SIG-M5 treated with dmso at 0.1 percent for 504 hours (cell line): ENCODE results near the gene XPO4.
"Not testable (repeated sequence)": the region's sequence is repeated elsewhere in the genome, so short reads cannot be mapped to it uniquely, and the experiment has no call there.

ENCODE experiments used
- DNase-seq: peaks from one replicate; lab custom pipeline; 2025; ENCODE audit not compliant: unreplicated experiment; lab: John Stamatoyannopoulos, UW

The XPO4 gene

DNA sequence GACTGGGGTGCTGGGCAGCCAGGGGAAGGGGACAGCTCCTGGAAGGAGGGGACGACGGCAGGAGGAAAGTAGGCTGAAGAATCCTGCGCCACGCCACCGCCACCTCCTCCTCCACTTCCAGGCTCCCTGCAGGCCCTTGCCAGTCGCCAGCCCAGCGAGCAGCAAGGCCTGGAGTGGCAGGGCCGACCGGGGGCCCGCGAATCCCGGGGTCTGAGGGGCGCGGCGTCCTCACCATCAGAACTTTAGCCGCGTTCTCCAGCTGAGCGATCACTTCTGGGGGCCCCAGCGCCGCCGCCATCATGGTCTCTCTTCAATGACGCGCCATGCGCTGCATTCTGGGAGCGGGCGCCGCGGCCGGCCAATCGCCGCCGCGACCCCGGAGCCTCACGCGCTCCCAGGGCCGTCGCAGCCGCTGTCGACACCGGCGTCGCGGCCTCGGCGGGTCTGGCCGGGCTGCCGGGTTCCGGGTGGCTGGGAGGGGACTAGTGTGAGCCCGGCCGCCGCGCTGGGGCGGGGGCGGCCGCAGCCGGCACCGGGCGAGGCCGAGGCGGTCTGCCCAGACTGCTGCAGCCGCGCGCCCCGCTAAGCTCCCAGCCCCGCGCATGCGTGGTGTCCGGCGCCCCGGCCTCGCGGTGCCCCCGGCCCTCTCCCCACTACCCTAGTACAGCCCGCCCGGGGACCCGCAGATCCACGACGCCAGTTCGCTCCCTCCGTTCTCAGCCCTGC is at the start of gene XPO4:
Gene XPO4 (minus strand): TSS at position 309 of the 726 bp plus-strand sequence. CDS start 8 bp downstream, at position 301.
- peak; percentile 79 for DNase-seq

DNA sequence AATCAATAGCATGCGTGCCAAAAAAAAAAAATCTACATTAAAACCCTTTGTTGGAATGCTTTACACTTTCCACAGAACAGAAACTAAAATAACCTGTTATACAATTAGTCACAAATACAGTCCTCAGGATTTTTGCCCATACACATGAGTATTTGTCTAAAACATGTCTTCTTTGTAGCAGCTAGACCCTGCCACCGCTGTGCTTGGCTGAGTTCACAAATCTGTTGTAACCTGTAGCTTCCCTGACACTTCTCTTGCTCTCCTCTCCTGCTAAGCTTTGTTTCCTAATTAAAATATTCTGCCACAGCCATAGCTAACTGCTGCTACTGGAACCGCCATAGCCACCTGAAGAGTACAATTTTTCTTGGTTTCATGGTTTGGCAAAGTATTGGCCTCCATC is 45.5 kb upstream of the XPO4 start:
- not testable (repeated sequence) for DNase-seq

DNA sequence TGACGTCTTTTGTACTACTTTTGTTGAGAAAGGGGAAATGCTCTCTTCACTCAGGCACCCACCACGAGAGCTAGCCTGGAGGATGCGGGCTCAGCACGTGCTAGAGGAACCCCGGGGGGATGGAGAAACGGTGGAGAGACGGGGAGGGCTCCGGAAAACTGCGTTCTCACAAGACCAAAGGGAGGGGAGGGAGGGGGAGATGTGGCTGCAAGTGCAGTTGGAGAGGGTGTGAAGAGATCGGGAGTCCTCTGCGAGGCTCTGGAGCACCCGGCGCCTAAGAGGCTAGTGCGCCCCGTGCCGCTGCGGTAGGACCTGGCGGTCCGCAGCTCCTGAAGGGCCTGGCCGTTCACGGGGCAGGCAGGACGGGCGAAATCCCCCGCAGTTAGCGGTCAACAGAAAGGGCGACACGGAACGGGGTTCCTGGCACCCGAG is 43.4 kb upstream of the XPO4 start:
- DNase-seq, result no peak

DNA sequence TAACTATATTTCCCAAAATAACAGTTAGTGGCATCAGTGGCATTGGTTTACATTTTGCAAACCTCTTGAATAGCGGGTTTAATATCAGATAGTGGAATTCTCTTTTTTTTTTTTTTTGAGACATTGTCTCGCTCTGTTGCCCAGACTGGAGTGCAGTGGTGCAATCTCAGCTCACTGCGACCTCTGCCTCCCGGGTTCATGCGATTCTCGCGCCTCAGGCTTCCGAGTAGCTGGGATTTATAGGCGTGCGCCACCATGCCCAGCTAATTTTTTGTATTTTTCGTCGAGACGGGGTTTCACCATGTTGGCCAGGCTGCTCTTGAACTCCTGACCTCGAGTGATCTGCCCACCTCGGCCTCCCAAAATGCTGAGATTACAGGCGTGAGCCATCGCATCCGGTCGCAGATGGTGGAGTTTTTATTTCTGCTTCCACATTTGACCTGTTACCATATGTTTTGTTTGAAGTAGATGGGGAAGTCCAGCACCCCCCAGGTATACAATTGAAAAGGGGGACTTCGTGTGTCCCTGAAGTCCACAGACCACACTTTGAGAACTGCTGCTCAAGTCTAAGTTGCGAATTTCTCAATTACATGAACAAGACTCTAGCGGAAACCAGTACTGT is 40.5 kb upstream of the XPO4 start:
- no peak for DNase-seq

DNA sequence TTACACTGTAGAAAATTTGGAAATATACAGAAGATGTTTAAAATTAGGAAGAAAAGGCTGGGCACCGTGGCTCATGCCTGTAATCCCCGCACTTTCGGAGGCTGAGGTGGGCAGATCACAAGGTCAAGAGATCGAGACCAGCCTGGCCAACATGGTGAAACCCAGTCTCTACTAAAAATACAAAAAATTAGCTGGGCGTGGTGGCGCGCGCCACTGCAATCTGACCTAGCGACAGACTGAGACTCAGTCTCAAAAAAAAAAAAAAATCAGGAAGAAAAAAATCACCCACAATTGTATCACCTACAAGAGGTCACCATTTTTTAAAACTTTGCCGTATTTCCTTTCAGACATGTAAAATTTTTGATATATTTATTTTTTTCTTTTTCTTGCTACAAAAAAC is 38.0 kb upstream of the XPO4 start:
- not testable (repeated sequence) for DNase-seq

DNA sequence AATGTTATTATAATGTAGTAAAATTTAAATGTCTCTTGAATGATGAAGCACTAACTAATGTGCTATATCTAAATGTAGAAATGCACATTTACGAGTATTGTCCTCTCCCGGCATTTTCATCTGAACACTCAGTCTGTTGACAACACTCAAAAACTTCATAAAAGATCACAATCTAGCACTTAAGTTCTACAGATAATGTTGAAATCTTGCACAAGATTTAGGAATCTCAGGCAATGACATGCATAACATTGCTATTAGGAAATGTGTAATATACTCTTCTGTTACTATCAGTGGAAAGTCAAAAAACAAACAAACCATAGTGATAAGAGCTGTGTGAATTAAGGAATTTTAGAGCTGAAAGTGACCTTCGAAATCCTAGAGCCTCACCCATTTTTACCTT is 37.5 kb upstream of the XPO4 start:
- DNase-seq, result no peak

DNA sequence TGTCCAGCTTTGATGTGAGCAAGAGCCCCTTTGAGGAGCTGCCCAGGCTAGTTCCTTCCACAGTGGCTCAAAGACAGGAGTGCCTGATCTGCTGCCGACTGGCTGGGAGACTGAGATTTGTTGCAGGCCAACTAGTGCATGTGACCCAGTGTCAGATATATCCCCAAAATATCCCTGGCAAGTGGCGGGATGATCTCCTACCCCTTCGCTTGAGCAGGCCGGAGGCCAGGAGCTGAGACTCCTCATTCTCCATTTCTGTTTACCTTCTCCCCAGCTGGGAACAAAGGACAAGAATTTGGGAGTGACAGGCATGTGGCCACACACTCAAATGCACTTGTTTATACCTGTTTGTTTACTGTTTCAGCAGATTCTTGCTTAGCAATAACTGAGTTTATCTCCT is 37.1 kb upstream of the XPO4 start:
- DNase-seq, result no peak

DNA sequence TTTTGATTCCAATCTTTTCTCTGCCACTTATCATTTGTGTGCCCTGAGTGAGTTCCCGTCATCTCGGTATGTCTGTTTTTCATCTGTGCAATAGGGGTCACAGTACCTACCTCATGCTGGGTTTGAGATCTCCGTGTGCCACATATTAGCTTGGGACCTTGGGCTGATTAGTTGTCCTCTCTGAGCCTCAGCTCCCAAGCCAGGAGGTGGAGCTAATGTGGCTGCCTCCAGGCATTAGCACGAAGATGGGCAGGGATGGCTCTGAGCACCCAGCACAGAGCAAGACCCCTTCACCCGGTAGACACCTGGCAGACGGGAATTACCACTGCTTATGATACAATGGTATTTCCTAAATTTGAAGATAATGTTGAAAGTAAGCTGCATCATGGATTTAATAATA is 35.8 kb upstream of the XPO4 start:
- DNase-seq, result no peak

DNA sequence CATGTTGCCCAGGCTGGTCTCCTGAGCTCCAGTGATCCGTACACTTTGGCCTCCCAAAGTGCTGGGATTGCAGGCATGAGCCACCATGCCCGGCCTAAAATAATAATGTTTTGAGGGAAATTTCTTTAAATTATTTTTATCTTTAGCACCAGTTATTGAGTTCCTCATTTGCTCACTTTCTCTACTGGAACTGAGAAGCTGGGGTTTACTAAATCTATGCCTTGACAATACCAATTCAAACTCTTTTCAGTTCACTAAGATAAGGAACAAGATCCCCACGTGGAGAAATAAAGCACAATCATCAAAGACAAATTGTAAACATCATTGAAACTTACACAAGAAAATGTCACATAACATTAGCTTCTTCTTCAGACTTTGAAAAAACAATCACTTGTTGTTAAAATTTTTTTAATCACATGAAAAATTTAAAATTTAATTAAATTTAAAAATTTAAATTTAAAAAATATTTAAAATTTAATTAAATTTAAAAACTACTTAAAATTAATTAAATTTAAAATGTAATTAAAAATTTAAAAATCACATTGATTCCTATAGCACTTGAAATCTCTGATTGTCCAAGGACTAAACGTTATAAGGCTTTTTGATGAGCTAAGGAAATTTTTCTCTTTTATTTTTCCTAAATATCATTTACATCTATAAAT is 25.2 kb upstream of the XPO4 start:
- DNase-seq, result peak; percentile 21

DNA sequence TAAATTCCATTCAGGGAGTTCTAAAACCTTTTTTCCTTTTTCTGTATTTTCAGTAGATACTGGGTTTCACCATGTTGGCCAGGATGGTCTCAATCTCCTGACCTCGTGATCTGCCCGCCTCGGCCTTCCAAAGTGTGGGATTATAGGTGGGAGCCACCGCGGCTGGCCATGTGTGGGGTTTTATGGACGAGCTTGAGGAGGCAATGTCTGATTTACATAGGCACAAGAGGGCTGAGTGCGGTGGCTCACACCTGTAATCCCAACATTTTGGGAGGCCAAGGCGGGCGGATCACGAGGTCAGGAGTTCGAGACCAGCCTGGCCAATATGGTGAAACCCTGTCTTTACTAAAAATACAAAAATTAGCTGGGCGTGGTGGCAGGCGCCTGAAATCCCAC is 22.8 kb upstream of the XPO4 start:
- not testable (repeated sequence) for DNase-seq

DNA sequence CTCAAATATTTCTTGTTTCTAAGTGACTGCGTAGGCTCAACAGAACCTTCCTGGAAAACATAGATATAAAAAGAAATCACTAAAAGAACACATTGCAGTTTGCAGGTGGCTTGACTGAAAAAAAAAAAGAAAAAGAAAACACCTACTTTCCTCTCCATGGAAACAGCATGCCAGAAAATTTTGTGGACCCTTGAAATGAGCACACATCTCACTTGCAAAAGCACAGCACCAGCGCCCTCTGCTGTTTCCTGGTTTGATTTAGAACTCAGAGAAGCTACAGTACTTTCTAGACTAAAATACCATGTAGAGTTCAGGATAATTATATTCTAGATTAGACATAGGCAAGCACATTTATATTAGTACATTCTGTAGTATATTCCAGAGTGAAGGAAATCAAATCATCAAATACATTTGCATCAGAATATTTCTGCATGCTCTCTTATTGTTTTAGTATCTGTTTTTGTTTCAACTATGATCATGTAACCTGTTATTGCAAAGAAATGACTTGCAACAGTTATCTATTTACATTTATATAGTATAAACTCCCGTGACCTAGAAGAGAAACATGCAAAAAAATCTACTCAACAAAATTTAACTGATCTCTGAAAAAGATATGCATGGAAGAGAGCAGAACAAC is 22.3 kb upstream of the XPO4 start:
- peak; percentile 72 for DNase-seq

DNA sequence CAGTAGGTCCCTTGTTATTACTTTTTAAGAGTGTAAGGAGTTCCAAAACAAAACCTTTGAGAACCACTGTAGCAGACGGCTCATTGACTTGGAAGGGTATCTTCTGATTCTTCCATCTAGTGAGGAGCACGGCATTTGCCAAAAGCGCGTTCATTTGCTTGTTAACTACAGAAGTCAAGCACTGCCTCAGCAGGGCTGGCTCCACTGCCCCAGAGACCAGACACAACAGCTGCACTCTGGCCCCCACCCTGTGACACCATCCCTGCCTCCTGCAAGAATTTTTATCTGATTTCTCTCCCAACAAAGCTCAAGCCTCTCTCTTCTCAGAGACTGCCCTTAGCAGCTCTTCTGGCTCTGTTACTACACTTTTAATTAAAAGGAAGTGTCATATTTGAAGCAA is 20.7 kb upstream of the XPO4 start:
- DNase-seq, result no peak

DNA sequence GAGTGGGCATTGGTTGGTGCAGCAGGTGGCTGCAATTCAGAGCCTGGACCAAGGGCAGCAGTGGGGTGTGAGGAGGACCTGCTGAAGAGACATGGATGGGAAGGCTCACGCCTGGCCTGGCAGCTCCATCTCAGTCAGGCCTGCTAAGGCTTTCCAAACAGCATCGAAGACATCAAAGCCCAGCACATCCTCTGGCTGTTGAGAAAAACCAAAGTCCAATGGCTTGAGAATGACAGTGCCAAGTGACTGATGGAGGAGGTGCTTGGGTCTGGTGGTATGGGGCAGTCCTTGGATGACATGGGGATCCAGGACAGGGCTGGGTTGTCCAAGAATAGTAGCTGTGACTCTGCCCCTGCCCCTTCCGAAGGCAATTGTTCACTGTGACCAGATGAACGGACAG is 19.0 kb upstream of the XPO4 start:
- DNase-seq, result no peak

DNA sequence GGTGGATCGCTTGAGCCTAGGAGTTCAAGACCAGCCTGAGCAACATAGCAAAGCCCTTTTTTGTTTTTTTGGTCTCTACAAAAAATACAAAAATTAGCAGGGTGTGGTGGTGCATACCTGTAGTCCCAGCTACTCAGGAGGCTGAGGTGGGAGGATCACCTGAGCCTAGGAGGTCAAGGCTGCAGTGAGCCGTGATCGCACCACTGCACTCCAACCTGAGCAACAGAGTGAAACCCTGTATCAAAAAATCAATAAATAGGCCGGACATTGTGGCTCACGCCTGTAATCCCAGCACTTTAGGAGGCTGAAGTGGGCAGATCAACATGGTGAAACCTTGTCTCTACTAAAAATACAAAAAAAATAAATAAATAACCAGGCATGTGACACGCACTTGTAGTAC is 13.1 kb upstream of the XPO4 start:
- not testable (repeated sequence) for DNase-seq

DNA sequence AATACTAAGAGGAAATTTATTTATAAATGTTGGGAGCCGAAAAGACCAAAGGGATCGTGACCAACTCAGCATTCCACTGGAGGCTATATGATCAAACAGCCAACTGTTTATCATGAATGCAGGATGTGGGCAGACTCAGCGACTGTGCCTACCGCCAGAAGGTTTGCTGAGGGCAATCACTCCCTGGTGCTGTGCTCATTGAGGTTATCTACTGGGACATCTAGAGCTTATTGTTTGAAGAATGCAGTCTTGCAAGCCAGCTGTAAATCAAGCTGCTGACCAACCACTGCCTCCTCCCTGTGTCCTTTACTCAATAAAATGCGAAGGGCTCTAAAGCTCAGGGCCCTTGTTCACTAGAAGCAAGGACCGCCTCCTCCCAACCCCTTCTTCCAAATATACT is 8.5 kb upstream of the XPO4 start:
- DNase-seq, result no peak

DNA sequence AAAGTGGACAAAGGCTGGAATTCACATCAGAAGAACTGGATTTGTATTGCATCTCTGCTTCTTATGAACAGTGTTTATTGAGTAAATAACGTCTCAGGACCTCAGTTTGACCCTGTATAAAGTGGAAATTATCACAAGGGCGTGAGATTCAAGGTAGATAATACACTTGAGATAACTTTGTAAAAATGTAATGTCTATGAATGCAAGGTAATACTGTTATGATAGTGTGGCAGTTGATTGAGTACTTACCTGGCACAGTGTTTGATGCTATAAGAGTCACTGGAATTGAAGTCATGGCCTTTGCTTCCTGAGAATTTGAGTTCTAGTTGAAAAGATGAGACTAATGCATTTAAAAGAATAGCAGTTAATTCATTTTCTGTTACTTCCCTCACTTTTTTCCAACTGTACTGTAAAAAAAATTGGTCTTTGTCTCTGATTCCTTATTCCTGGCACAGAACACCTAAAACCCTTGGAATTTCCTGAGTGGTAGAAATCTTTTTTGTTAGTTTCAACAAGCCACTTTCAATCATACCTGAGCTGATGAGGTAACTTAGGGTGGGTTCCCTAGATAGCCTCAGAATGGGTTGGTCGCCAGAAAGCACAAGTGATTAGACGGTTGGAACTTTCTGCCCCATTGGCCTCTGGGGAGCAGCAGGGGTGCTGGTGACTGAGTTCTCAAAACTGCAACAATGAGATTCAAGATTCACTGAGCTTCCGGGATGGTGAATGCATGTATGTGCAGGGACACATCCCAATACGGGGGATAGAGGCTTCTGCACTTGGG is 6.4 kb upstream of the XPO4 start:
- no peak for DNase-seq

DNA sequence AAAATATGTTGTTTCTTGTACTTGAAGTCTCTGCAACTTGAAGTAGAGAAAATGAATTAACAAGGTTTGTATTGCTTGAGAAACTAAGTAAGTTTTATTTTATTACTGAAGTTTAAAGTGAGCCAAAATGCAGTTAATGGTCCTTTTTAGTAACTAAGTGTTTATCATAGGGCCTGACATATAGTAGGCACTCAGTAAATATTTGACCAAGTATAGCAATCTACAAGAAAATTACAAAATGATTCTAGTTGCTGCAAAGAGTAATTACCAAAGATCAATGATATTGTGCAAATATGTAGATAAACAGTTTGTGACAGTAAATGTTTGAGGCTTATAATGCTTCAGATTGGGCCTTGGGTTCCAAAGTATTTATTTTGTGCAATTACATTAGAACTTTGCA is 2.4 kb upstream of the XPO4 start:
- DNase-seq, result no peak

DNA sequence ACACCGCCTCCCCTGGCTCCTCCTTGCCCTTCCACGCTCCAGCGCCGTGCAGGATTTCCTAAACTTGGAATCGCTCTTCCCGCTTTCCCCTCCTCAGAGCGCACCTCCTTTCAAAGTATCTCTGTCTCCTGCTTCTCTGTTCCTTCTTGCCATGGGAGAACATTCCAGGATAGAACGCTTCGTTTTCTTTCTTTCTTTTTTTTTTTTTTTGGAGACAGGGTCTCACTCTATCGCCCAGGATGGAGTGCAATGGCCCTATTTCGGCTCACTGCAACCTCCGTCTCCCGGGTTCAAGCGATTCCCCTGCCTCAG is 574 bp upstream of the XPO4 start:
- no peak for DNase-seq

DNA sequence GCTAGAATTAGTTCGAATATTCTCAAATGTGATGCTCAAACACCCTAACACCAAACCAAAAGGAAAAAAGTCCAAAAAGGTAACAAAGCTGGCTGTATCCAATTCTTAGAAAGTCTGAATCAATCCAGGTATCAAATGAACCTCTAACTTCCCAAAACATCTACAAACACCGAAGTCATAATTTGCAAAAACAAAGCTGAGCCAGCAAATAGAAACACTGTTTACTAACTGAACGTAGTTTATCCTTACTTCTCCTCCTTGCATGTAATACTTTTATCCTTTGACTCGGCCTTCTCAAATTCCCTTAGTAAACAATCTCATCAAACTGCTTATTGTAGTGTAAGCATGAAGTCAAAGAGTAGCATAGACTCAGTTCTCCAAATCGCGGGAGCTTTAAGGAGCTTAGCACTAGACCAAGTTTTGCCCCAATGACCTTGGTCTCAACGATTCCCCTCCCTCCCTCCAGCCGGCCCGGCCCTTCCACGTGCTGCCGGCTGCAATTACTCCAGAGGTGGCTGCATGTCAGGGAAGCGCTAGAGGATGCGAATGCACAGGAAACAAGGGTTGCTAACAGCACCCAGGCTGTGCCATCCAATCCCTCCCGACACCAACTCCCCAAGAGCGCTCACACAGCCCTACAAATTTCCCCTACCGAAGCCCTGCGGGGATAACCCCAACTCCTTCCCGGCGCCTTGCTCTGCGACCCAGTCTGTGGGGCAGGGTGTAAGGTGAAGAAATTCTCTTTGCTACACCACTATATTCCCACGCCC is 693 bp downstream of the XPO4 start:
- peak; percentile 68 for DNase-seq

DNA sequence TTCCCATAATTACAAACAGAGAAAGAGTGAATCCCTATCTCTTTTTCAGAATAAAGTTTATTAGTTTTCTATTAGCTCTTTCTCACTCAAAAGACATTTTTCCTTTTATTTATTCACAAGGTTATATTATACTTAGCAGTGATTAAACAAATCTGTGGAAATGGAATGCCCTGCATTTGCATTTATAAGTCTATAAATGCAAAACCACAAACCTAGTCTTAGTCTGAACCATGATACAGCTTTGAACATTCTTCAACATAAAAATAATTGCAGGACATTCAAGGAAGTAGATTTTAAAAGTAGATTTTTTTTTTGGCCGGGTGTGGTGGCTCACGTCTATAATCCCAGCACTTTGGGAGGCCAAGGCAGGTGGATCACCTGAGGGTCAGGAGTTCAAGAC is 8.3 kb downstream of the XPO4 start:
- DNase-seq, result no peak

DNA sequence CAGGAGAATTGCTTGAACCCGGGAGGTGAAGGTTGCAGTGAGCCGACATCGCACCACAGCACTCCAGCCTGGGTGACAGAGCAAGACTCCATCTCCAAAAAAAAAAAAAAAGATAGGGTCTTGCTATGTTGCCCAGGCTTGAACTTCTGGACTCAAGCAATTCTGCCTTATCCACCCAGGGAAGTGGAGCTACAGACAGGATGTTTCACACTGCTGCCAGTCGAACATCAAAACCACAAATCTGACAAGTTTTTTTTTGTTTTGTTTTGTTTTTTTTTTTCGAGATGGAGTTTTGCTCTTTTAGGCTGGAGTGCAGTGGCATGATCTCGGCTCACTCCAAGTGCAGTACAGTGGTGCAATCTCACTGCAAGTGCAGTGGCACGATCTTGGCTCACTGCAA is 10.8 kb downstream of the XPO4 start:
- no peak for DNase-seq
